ENCODE results near the gene ERMP1. TPM values are rescaled to one million over a fixed set of nuclear protein-coding genes. Genes with fewer than 3 reads are reported as not detected.

ERMP1 gene
- total RNA-seq, 1 donor from 2014 or later: 4.2 TPM

DNA sequence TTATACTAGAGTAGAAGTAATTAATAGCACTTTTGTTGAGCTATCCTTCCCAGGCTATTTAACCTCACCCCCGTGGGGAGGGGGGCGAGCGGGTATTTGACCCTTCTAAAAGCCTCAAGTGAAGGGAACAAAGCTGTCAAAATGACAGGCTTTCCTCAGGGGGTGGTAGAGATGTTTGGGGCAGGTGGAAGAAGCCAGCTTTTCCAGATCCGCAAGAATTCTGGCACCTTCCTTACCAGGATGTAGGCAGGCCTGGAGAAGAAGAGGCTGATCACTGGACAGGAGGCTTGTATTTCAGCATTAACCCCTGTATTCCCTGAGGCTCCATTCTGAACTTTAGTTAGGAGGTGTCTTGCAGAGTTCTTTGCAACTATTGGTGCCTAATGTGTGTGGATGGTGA, 31.5 kb upstream of the ERMP1 start:
- Mint-ChIP-seq H3K4me3 (ENCODE audit: unreplicated experiment) (no peak overlapping the region), H3K4me1 (ENCODE audit: low read depth, unreplicated experiment) (no peaks in the 10 kb centered on the region), H3K27me3 (ENCODE audit: unreplicated experiment) (peaks cover 1% of the 10 kb centered on the region), H3K27ac (ENCODE audit: unreplicated experiment) (no peak overlapping the region), H3K9me3 (ENCODE audit: unreplicated experiment) (peaks cover 1% of the 10 kb centered on the region), H3K36me3 (ENCODE audit: unreplicated experiment) (no peaks in the 10 kb centered on the region)
- DNase-seq: no peak
- TF ChIP-seq, protein P1, sequence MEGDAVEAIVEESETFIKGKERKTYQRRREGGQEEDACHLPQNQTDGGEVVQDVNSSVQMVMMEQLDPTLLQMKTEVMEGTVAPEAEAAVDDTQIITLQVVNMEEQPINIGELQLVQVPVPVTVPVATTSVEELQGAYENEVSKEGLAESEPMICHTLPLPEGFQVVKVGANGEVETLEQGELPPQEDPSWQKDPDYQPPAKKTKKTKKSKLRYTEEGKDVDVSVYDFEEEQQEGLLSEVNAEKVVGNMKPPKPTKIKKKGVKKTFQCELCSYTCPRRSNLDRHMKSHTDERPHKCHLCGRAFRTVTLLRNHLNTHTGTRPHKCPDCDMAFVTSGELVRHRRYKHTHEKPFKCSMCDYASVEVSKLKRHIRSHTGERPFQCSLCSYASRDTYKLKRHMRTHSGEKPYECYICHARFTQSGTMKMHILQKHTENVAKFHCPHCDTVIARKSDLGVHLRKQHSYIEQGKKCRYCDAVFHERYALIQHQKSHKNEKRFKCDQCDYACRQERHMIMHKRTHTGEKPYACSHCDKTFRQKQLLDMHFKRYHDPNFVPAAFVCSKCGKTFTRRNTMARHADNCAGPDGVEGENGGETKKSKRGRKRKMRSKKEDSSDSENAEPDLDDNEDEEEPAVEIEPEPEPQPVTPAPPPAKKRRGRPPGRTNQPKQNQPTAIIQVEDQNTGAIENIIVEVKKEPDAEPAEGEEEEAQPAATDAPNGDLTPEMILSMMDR (IDR thresholded peaks at IDR 0.05; ENCODE audit: partially characterized antibody, unreplicated experiment): no peak

DNA sequence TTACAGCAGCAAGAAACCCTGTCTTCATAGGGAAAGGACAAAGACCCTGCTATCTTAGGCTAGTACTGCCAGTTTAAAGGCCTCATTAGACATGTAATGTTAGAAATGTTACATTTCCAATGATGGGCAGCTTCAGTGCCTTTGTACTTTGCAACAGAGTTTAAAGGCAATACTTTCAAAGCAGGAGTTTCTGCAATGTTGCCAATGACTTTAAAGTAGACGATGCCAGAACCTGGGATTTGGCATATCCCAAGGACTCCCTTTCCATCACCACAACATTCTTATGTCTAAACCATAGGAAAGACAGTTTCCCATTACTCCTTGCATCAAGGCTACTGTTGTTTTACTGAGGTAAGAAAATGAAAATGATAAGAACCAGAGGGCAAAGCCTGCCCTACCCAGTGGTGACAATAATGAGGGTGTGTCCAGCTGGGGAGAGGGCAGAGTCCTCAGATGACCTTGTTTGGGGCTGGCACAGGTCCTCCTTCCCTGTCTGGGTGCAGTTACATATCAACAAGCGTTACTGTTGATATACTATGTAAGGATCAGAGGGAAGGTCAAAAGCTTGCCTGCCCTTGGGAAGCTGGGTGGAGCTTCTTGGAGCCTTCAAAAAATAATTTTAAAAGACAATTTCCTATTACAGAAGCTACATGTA, 30.3 kb upstream of the ERMP1 start:
- Mint-ChIP-seq H3K4me1 (ENCODE audit: low read depth, unreplicated experiment) (no peaks in the 10 kb centered on the region), H3K9me3 (ENCODE audit: unreplicated experiment) (peaks cover 1% of the 10 kb centered on the region), H3K4me3 (ENCODE audit: unreplicated experiment) (no peak overlapping the region), H3K27ac (ENCODE audit: unreplicated experiment) (no peak overlapping the region), H3K36me3 (ENCODE audit: unreplicated experiment) (no peaks in the 10 kb centered on the region), H3K27me3 (ENCODE audit: unreplicated experiment) (peaks cover 1% of the 10 kb centered on the region)
- no peak for DNase-seq
- TF ChIP-seq, protein P1 (IDR thresholded peaks at IDR 0.05; ENCODE audit: partially characterized antibody, unreplicated experiment): no peak

DNA sequence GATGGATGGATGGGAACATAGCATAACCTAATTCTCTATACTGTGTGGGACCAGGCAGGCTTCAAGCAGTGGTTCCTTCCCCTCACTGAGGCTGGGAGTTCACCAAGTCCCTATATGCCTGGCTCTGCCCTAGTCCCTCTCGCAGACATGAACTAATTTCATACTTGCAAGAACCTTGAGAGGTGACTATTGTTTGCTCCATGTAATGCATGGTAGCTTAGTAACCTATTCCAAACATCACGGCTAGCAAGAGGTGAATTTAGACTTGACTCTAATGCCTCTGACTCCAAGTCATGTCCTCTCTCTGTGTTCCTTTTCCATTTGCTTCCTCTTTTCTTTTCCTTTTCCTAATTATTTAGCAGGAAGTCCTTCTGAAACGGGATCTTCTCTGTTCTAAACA, 25.9 kb upstream of the ERMP1 start:
- Mint-ChIP-seq H3K9me3 (ENCODE audit: unreplicated experiment) (no peaks in the 10 kb centered on the region), H3K27ac (ENCODE audit: unreplicated experiment) (no peak overlapping the region), H3K4me3 (ENCODE audit: unreplicated experiment) (no peak overlapping the region)

DNA sequence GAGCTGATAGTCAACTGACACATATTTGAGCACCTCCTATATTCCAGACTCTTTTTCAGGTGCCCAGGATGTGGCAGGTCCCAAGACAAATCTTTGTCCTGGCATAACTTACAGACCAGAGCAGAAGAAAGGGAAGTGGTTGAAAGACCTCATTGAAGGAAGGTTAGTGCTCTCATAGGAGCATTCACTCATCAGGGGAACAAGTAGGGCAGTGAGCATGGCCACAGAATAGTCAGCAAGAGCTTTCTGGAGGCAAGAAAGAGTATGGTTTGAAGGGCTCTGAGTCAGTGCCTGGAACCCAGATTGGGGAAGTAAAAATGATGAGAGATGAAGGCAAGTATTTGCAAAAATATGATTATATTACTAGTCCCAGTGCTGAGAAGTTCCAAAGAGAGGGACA, 25.0 kb upstream of the ERMP1 start:
- DNase-seq: no peak
- Mint-ChIP-seq H3K4me1 (ENCODE audit: low read depth, unreplicated experiment) (no peaks in the 10 kb centered on the region), H3K4me3 (ENCODE audit: unreplicated experiment) (no peak overlapping the region), H3K27me3 (ENCODE audit: unreplicated experiment) (peaks cover 3% of the 10 kb centered on the region), H3K36me3 (ENCODE audit: unreplicated experiment) (no peaks in the 10 kb centered on the region), H3K9me3 (ENCODE audit: unreplicated experiment) (no peaks in the 10 kb centered on the region), H3K27ac (ENCODE audit: unreplicated experiment) (no peak overlapping the region)
- TF ChIP-seq, protein P1 (IDR thresholded peaks at IDR 0.05; ENCODE audit: partially characterized antibody, unreplicated experiment): no peak

More for the DNA sequence above, 25.9 kb upstream of the ERMP1 start:
- TF ChIP-seq, protein P1 (IDR thresholded peaks at IDR 0.05; ENCODE audit: partially characterized antibody, unreplicated experiment): no peak
- no peaks in the 10 kb centered on the region for H3K36me3 Mint-ChIP-seq (ENCODE audit: unreplicated experiment)
- DNase-seq: no peak
- H3K4me1 Mint-ChIP-seq (ENCODE audit: low read depth, unreplicated experiment): no peaks in the 10 kb centered on the region
- H3K27me3 Mint-ChIP-seq (ENCODE audit: unreplicated experiment): peaks cover 3% of the 10 kb centered on the region

DNA sequence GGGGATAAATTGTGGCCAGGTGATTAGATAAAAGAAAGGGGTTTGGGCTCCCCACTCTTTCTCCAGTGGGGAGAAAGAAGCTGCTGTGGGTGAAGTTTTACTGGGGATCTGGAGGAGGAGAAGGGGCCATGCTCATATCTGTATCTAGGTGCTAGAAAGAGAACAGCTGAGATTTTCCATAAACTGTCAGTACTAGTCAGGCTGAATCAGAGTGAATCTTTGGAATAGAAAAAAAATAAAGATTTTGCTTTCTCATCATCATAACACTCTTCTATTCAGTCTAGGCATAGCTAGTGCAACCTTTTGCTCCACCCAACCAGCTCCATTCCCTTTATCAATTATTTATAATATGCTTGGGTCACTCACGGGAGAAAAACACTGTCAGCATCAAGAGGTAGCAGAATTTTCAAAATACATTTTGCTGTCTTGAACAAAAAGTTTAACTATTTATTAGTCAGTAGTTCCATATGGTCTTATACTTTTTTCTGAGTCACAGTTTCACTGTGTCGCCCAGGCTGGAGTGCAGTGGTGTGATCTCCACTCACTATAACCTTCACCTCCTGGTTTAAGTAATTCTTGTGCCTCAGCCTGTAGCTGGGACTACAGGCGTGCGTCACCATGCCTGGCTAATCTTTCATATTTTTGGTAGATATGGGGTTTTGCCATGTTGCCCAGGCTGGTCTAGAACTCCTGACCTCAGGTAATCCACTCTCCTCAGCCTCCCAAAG, 21.3 kb upstream of the ERMP1 start:
- Mint-ChIP-seq H3K36me3 (ENCODE audit: unreplicated experiment) (no peaks in the 10 kb centered on the region), H3K27me3 (ENCODE audit: unreplicated experiment) (peaks cover 2% of the 10 kb centered on the region), H3K27ac (ENCODE audit: unreplicated experiment) (no peak overlapping the region), H3K4me3 (ENCODE audit: unreplicated experiment) (no peak overlapping the region), H3K9me3 (ENCODE audit: unreplicated experiment) (no peaks in the 10 kb centered on the region), H3K4me1 (ENCODE audit: low read depth, unreplicated experiment) (no peaks in the 10 kb centered on the region)
- TF ChIP-seq, protein P1 (IDR thresholded peaks at IDR 0.05; ENCODE audit: partially characterized antibody, unreplicated experiment): no peak
- no peak for DNase-seq

Measured in glutamatergic neuron (in vitro differentiated cells).